ENCODE results near the gene SRSF1.
A peak's percentile ranks its signal among the peaks of the same experiment; 100 is the strongest.

SRSF1 gene

GRCh38 chr17:58001461-58002124 lies 5.5 kb downstream of the SRSF1 start:
- Histone ChIP-seq H4K20me1 (ENCODE audit: insufficient read depth) (peaks cover 21% of the 10 kb centered on the region), H3K4me2 (no peak overlapping the region), H3K27ac (no peak overlapping the region; the same call in 1 of the 2 replicates)

GRCh38 chr17:57999496-58000017 lies 7.5 kb downstream of the SRSF1 start:
- Histone ChIP-seq H3K4me2 (no peak overlapping the region), H3K79me2 (ENCODE audit: insufficient read depth, low read depth) (peaks cover 13% of the 10 kb centered on the region; the same call in 1 of the 2 replicates)

More at GRCh38 chr17:58001461-58002124, 5.5 kb downstream of the SRSF1 start:
- H3K9ac ChIP-seq, result no peak overlapping the region
- TF ChIP-seq CTCF (conservative IDR thresholded peaks at IDR 0.05; ENCODE audit: low read depth, low read length), result no peak
- H3K36me3 ChIP-seq (ENCODE audit: insufficient read depth), result peaks cover 41% of the 10 kb centered on the region; the same call in 1 of the 2 replicates
- H3K79me2 ChIP-seq (ENCODE audit: insufficient read depth, low read depth), result peaks cover 33% of the 10 kb centered on the region
- no peaks in the 10 kb centered on the region for H3K27me3 ChIP-seq (ENCODE audit: insufficient read depth, low read depth)
- no peak overlapping the region for H2AFZ ChIP-seq (ENCODE audit: low read depth)
- no peak overlapping the region for H3K4me3 ChIP-seq (IDR thresholded peaks at IDR 0.05; ENCODE audit: insufficient read depth, low read depth, low read length)
- peaks cover 41% of the 10 kb centered on the region for H3K4me1 ChIP-seq (ENCODE audit: low read depth, poor library complexity, severe bottlenecking)

DNA sequence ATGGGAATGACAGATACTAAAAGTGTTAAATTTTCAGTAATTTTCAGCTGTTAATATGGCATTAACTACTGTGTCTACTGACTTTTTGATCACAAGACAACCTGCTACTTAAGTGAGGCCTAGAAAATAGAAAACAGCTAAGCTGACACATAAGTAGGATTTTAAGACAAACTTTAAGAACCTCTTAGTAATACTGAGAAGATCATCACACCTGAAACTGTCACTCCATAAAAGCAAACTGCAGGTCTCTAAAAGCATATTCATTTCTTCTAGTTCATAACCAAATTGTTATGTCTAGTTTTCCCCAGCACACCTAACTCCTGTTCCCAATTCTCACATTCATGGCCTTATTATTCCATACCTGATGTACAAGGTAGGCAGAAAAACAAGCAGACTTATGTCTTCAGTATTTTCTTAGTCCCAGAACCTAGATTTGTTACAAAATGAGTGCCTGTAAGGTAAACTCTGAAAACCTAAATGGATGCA lies 8.0 kb downstream of the SRSF1 start:
- peaks cover 44% of the 10 kb centered on the region for H3K4me1 ChIP-seq (ENCODE audit: low read depth, poor library complexity, severe bottlenecking)
- H4K20me1 ChIP-seq (ENCODE audit: insufficient read depth), result peaks cover 11% of the 10 kb centered on the region
- no peaks in the 10 kb centered on the region for H3K27me3 ChIP-seq (ENCODE audit: insufficient read depth, low read depth)
- H3K9ac ChIP-seq, result no peak overlapping the region
- no peak overlapping the region for H3K27ac ChIP-seq
- H3K36me3 ChIP-seq (ENCODE audit: insufficient read depth), result peaks cover 18% of the 10 kb centered on the region; the same call in 1 of the 2 replicates
- no peak overlapping the region for H3K4me2 ChIP-seq
- TF ChIP-seq CTCF (conservative IDR thresholded peaks at IDR 0.05; ENCODE audit: low read depth, low read length), result no peak
- peaks cover 8% of the 10 kb centered on the region; the same call in 1 of the 2 replicates for H3K79me2 ChIP-seq (ENCODE audit: insufficient read depth, low read depth)
- no peak overlapping the region for H2AFZ ChIP-seq (ENCODE audit: low read depth)
- H3K4me3 ChIP-seq (IDR thresholded peaks at IDR 0.05; ENCODE audit: insufficient read depth, low read depth, low read length), result no peak overlapping the region

More at GRCh38 chr17:57999496-58000017, 7.5 kb downstream of the SRSF1 start:
- H2AFZ ChIP-seq (ENCODE audit: low read depth), result no peak overlapping the region
- H4K20me1 ChIP-seq (ENCODE audit: insufficient read depth), result peaks cover 16% of the 10 kb centered on the region
- no peak overlapping the region for H3K9ac ChIP-seq
- peaks cover 44% of the 10 kb centered on the region for H3K4me1 ChIP-seq (ENCODE audit: low read depth, poor library complexity, severe bottlenecking)
- H3K27ac ChIP-seq, result no peak overlapping the region; the same call in 1 of the 2 replicates
- no peaks in the 10 kb centered on the region for H3K27me3 ChIP-seq (ENCODE audit: insufficient read depth, low read depth)
- no peak overlapping the region for H3K4me3 ChIP-seq (IDR thresholded peaks at IDR 0.05; ENCODE audit: insufficient read depth, low read depth, low read length)
- peak; percentile 97 for TF ChIP-seq CTCF (conservative IDR thresholded peaks at IDR 0.05; ENCODE audit: low read depth, low read length)
- H3K36me3 ChIP-seq (ENCODE audit: insufficient read depth), result peaks cover 23% of the 10 kb centered on the region; the same call in 1 of the 2 replicates

- Histone ChIP-seq H3K27ac (no peak overlapping the region), H3K79me2 (ENCODE audit: insufficient read depth, low read depth) (no peaks in the 10 kb centered on the region; the same call in 1 of the 2 replicates), H2AFZ (ENCODE audit: low read depth) (no peak overlapping the region), H3K27me3 (ENCODE audit: insufficient read depth, low read depth) (no peaks in the 10 kb centered on the region), H3K4me3 (IDR thresholded peaks at IDR 0.05; ENCODE audit: insufficient read depth, low read depth, low read length) (no peak overlapping the region), H3K36me3 (ENCODE audit: insufficient read depth) (peaks cover 1% of the 10 kb centered on the region; the same call in 1 of the 2 replicates), H4K20me1 (ENCODE audit: insufficient read depth) (peaks cover 5% of the 10 kb centered on the region; the same call in 1 of the 2 replicates), H3K4me1 (ENCODE audit: low read depth, poor library complexity, severe bottlenecking) (peaks cover 38% of the 10 kb centered on the region), H3K4me2 (no peak overlapping the region), H3K9ac (no peak overlapping the region)
- TF ChIP-seq CTCF (conservative IDR thresholded peaks at IDR 0.05; ENCODE audit: low read depth, low read length), result no peak
Observed at GRCh38 chr17:57997085-57997809, 9.8 kb downstream of the SRSF1 start.

All from KMS-11 (cell line).